Measurements from ENCODE around the gene SPDYE18.
"Not testable (repeated sequence)": the region's sequence is repeated elsewhere in the genome, so short reads cannot be mapped to it uniquely, and the experiment has no call there.

DNA sequence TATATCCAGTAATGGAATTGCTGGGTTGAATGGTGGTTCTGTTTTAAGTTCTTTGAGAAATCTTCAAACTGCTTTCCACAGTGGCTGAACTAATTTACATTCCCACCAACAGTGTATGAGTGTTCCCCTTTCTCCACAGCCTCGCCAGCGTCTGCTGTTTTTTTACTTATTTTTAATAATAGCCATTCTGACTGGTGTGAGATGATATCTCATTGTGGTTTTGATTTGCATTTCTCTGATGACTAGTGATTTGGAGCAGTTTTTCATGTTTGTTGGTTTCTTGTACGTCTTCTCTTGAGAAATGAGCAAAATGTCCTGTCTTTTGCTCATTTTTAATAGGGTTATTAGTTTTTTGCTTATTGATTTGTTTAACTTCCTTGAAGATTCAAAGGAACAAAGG is 38.1 kb upstream of the SPDYE18 start:
- TF ChIP-seq, protein P1, sequence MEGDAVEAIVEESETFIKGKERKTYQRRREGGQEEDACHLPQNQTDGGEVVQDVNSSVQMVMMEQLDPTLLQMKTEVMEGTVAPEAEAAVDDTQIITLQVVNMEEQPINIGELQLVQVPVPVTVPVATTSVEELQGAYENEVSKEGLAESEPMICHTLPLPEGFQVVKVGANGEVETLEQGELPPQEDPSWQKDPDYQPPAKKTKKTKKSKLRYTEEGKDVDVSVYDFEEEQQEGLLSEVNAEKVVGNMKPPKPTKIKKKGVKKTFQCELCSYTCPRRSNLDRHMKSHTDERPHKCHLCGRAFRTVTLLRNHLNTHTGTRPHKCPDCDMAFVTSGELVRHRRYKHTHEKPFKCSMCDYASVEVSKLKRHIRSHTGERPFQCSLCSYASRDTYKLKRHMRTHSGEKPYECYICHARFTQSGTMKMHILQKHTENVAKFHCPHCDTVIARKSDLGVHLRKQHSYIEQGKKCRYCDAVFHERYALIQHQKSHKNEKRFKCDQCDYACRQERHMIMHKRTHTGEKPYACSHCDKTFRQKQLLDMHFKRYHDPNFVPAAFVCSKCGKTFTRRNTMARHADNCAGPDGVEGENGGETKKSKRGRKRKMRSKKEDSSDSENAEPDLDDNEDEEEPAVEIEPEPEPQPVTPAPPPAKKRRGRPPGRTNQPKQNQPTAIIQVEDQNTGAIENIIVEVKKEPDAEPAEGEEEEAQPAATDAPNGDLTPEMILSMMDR (IDR thresholded peaks at IDR 0.05) = not testable (repeated sequence)
- not testable (repeated sequence) for TF ChIP-seq OVOL2 (CRISPR knock-in tag; IDR thresholded peaks at IDR 0.05; ENCODE audit: borderline replicate concordance); JUN (CRISPR knock-in tag; IDR thresholded peaks at IDR 0.05)
- TF ChIP-seq, protein P2, sequence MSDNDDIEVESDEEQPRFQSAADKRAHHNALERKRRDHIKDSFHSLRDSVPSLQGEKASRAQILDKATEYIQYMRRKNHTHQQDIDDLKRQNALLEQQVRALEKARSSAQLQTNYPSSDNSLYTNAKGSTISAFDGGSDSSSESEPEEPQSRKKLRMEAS (CRISPR knock-in tag; IDR thresholded peaks at IDR 0.05) = not testable (repeated sequence)

Measured in WTC11 (cell line).